ENCODE results near the gene ADAP1.

GRCh38 chr7:888081-889024, 66.1 kb downstream of the ADAP1 start:
- TF ChIP-seq CTCF (IDR thresholded peaks at IDR 0.05) (no peak), TCF7L2 (IDR thresholded peaks at IDR 0.05; ENCODE audit: low read depth, low read length) (no peak)
- TF ChIP-seq, protein P1, sequence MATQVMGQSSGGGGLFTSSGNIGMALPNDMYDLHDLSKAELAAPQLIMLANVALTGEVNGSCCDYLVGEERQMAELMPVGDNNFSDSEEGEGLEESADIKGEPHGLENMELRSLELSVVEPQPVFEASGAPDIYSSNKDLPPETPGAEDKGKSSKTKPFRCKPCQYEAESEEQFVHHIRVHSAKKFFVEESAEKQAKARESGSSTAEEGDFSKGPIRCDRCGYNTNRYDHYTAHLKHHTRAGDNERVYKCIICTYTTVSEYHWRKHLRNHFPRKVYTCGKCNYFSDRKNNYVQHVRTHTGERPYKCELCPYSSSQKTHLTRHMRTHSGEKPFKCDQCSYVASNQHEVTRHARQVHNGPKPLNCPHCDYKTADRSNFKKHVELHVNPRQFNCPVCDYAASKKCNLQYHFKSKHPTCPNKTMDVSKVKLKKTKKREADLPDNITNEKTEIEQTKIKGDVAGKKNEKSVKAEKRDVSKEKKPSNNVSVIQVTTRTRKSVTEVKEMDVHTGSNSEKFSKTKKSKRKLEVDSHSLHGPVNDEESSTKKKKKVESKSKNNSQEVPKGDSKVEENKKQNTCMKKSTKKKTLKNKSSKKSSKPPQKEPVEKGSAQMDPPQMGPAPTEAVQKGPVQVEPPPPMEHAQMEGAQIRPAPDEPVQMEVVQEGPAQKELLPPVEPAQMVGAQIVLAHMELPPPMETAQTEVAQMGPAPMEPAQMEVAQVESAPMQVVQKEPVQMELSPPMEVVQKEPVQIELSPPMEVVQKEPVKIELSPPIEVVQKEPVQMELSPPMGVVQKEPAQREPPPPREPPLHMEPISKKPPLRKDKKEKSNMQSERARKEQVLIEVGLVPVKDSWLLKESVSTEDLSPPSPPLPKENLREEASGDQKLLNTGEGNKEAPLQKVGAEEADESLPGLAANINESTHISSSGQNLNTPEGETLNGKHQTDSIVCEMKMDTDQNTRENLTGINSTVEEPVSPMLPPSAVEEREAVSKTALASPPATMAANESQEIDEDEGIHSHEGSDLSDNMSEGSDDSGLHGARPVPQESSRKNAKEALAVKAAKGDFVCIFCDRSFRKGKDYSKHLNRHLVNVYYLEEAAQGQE (IDR thresholded peaks at IDR 0.05; ENCODE audit: insufficient read depth in 1 of 2, low read depth in 2 of 2, low read length in 1 of 2): no peak
